ENCODE data around the gene TMEM106C.

DNA sequence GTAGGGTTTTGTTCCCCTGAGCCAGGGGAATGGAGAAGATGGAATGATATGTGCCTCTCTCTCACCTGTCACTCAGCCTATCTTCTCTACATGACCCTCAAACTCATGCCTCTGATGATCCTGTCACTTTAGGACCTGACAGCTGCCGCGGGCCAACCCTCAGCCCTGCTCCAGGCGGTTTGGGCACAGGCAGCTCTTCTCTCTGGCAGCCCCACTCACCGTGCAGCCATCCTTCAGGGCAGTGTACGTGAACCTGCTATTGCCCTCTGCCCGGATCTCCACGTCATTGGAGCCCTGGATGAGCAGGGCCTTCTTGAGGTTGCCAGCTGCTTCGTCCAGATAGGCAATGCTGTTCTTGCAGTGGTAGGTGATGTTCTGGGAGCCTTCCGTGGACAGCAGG lies 10.5 kb downstream of the TMEM106C start:
- TF ChIP-seq CREB1 (IDR thresholded peaks at IDR 0.05; ENCODE audit: low read depth) (no peak), FOXM1 (IDR thresholded peaks at IDR 0.05; ENCODE audit: borderline replicate concordance, low read depth) (no peak), YY1 (IDR thresholded peaks at IDR 0.05; ENCODE audit: low read depth) (no peak), NFIC (IDR thresholded peaks at IDR 0.05) (no peak), TCF12 (IDR thresholded peaks at IDR 0.05; ENCODE audit: low read depth) (no peak), TAF1 (IDR thresholded peaks at IDR 0.05; ENCODE audit: low read depth) (no peak)
- TF ChIP-seq, protein P1, sequence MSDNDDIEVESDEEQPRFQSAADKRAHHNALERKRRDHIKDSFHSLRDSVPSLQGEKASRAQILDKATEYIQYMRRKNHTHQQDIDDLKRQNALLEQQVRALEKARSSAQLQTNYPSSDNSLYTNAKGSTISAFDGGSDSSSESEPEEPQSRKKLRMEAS (IDR thresholded peaks at IDR 0.05), result no peak
- TF ChIP-seq, protein P2, sequence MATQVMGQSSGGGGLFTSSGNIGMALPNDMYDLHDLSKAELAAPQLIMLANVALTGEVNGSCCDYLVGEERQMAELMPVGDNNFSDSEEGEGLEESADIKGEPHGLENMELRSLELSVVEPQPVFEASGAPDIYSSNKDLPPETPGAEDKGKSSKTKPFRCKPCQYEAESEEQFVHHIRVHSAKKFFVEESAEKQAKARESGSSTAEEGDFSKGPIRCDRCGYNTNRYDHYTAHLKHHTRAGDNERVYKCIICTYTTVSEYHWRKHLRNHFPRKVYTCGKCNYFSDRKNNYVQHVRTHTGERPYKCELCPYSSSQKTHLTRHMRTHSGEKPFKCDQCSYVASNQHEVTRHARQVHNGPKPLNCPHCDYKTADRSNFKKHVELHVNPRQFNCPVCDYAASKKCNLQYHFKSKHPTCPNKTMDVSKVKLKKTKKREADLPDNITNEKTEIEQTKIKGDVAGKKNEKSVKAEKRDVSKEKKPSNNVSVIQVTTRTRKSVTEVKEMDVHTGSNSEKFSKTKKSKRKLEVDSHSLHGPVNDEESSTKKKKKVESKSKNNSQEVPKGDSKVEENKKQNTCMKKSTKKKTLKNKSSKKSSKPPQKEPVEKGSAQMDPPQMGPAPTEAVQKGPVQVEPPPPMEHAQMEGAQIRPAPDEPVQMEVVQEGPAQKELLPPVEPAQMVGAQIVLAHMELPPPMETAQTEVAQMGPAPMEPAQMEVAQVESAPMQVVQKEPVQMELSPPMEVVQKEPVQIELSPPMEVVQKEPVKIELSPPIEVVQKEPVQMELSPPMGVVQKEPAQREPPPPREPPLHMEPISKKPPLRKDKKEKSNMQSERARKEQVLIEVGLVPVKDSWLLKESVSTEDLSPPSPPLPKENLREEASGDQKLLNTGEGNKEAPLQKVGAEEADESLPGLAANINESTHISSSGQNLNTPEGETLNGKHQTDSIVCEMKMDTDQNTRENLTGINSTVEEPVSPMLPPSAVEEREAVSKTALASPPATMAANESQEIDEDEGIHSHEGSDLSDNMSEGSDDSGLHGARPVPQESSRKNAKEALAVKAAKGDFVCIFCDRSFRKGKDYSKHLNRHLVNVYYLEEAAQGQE (IDR thresholded peaks at IDR 0.05; ENCODE audit: low read depth), result no peak

Data from Ishikawa (cell line).